Peyer's patch (tissue), 4 donors: Measurements from ENCODE around the gene BTG1.

Experiments
- POLR2A ChIP-seq, 2 donors: fragments of 450-650 bp; IDR thresholded peaks; one replicate each; pipeline ENCODE4 v1.5.1; 2017; ENCODE audit warnings: antibody characterized with exemption in 2 of 2, mild to moderate bottlenecking in 2 of 2, moderate library complexity in 2 of 2
- TF ChIP-seq, protein P1 (sequence below), 6 experiments: fragments of 450-650 bp in 4 of 6; fragments of 200-600 bp in 2 of 6; sonication (generic) in 1 of 6; IDR thresholded peaks; one replicate each; pipeline ENCODE4 v1.5.1; 2017 to 2019; ENCODE audit warnings: antibody characterized with exemption in 6 of 6, mild to moderate bottlenecking in 3 of 6, moderate library complexity in 1 of 6

DNA sequence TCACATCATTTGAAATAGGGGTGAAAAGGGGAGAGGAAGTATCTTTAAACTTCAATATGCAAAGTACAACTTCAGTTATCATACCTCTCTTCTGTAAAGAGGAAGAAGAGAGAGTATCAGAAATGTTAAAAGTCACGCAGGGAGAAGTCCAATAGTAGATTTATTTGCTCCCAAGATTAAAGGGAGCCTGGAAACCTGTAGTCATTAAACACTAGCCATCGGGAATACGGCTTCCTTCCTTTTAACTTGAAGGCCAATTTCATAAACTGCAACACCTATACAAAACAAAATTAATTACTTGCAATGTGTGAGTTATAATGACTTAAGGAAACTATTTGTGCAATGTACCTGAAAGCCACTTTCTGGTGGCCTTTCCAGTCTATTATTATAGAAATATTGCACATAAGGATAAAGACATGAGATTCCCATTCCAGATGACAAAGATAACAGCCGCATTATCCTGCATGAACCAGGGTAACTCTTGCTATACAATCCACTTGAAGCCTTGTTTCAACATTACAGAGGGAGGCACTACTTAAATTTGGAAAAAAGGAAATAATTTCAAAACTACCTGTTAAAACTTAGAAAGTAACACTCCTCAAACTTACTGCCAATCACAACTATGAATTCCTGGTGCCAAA is 4.6 kb downstream of the BTG1 start:
- TF ChIP-seq POLR2A (IDR thresholded peaks at IDR 0.05), result no peak
- TF ChIP-seq, protein P1, sequence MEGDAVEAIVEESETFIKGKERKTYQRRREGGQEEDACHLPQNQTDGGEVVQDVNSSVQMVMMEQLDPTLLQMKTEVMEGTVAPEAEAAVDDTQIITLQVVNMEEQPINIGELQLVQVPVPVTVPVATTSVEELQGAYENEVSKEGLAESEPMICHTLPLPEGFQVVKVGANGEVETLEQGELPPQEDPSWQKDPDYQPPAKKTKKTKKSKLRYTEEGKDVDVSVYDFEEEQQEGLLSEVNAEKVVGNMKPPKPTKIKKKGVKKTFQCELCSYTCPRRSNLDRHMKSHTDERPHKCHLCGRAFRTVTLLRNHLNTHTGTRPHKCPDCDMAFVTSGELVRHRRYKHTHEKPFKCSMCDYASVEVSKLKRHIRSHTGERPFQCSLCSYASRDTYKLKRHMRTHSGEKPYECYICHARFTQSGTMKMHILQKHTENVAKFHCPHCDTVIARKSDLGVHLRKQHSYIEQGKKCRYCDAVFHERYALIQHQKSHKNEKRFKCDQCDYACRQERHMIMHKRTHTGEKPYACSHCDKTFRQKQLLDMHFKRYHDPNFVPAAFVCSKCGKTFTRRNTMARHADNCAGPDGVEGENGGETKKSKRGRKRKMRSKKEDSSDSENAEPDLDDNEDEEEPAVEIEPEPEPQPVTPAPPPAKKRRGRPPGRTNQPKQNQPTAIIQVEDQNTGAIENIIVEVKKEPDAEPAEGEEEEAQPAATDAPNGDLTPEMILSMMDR (IDR thresholded peaks at IDR 0.05), result no peak
